ENCODE results near the gene CEP131. TPM values are rescaled to one million over a fixed set of nuclear protein-coding genes. Genes with fewer than 3 reads are reported as not detected.

Gene CEP131
- total RNA-seq (2022; extraction: Qiagen RNA extraction): 6.5 to 9.7 TPM (median 8.0 TPM) in 5 replicates

DNA sequence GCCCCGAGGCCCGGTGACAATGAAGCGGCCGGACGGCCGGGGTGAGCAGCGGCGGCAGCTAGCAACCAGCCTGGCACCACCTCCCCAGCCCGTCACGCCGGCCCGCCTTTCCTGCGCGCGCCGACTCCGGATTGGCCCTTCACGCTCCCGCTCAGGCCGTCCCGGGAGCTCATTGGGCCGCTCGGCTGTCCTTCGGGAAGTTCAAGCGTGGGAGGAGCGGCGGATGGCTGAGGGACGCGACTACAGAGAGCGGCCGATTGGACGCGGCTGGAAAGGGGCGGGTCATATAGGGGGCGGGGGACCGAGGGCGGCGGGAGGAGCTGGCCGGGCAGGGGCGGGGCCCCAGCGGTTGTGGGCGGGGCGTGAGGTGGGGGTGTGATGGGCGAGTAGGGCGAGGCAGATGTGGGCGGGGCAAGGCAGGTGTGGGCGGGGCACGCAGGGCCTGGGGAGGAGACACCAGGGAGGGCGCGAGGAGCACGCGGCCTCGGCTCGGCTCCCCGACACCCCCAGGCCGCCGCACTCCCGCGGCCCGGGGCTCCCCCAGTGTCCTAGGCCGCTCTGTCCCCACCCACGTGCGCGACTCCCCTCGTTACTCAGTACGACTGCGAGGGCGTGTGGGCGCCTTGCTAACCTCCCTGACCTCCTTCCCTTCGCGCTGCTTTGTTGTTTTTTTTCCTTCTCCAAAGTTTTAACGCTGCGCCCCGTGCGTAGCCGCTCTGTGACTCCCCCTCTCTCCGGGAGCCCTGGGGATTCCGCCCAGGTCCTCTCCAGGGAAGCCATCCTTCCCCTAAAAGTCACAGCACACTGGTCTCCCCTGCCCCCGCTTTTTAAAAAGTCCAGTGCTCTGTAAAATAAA, at the start of gene CEP131:
Gene CEP131 (minus strand): TSS at position 60 of the 856 bp plus-strand sequence. CDS start 2,909 bp downstream, outside the sequence.

GRCh38 chr17:81238815-81239713, 16.3 kb upstream of the CEP131 start, which contains the start of the genes NDUFAF8 and TEPSIN:
TSS of gene NDUFAF8 (plus strand) at chr17:81239318. CDS start at chr17:81239364, 46 bp downstream.
TSS of gene TEPSIN (minus strand) at chr17:81239055. CDS start at chr17:81239033, 22 bp downstream.

GRCh38 chr17:81166033-81166492, 56.7 kb downstream of the CEP131 start, which contains the start of gene AATK:
TSS of gene AATK (minus strand) at chr17:81166221. CDS start at chr17:81165992, 229 bp downstream.

GRCh38 chr17:81165246-81166032, 57.3 kb downstream of the CEP131 start, which contains the start of gene PVALEF:
TSS of gene PVALEF (plus strand) at chr17:81165507. CDS start at chr17:81181227, 15,720 bp downstream.

Other genes starting within 250 kb of the CEP131 start
- 32.3 to 38.7 TPM (median 36.4 TPM) in 5 replicates for gene CHMP6, start 231.1 kb downstream of the CEP131 start, total RNA-seq (2022; extraction: Qiagen RNA extraction)
- 123 to 150 TPM (median 144 TPM) in 5 replicates for gene BAIAP2, start 187.8 kb downstream of the CEP131 start, total RNA-seq (2022; extraction: Qiagen RNA extraction)
- not detected in 5 replicates for gene PVALEF, start 57.5 kb downstream of the CEP131 start, total RNA-seq (2022; extraction: Qiagen RNA extraction)
- 0.40 to 0.85 TPM (median 0.55 TPM) in 5 replicates for gene AATK, start 56.7 kb downstream of the CEP131 start, total RNA-seq (2022; extraction: Qiagen RNA extraction)
- gene TEPSIN, start 16.1 kb upstream of the CEP131 start, total RNA-seq (2022; extraction: Qiagen RNA extraction): 16.8 to 29.6 TPM (median 28.7 TPM) in 5 replicates
- 82.9 to 251 TPM (median 214 TPM) in 5 replicates for gene NDUFAF8, start 16.4 kb upstream of the CEP131 start, total RNA-seq (2022; extraction: Qiagen RNA extraction)
- 50.9 to 75.9 TPM (median 72.2 TPM) in 5 replicates for gene SLC38A10, start 72.3 kb upstream of the CEP131 start, total RNA-seq (2022; extraction: Qiagen RNA extraction)
- gene BAHCC1, start 172.5 kb upstream of the CEP131 start, total RNA-seq (2022; extraction: Qiagen RNA extraction): 6.7 to 10.0 TPM (median 8.0 TPM) in 5 replicates

Measured in A549 treated with AZD2906 at 1 μM for 4 hours (cell line).